ENCODE results near the gene EIF4E2. TPM values are rescaled to one million over a fixed set of nuclear protein-coding genes. Genes with fewer than 3 reads are reported as not detected.

Gene EIF4E2
- total RNA-seq, 1 donor from 2014 or later: 112 TPM

DNA sequence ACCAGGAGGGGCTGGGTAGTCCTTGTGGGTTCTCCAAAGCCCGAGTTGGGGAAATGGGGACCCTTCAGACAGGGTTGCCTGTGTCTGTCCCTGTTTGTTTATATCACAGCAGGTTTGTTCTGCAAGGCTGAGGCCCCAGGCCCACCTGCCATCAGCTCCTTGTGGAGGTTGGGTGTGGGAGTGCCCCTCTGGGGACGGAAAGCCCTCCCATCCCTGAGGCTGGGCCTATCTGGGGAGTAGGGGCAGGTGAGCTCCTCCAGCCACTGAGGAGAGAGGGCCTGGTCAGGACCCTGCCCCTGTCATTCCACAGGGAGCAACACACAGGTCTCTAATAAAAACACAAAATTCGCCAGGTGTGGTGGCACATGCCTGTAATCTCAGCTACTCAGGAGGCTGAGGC is 59.6 kb downstream of the EIF4E2 start:
- H3K4me3 Mint-ChIP-seq (ENCODE audit: unreplicated experiment): no peak overlapping the region
- no peaks in the 10 kb centered on the region for H3K27me3 Mint-ChIP-seq (ENCODE audit: low read depth, unreplicated experiment)
- no peaks in the 10 kb centered on the region for H4K20me1 ChIP-seq (ENCODE audit: insufficient read depth, low read length)
- H3K36me3 ChIP-seq (ENCODE audit: insufficient read depth, low read length): no peaks in the 10 kb centered on the region
- FAIRE-seq: no peak
- peaks cover 7% of the 10 kb centered on the region for H3K4me1 ChIP-seq (ENCODE audit: insufficient read depth, low read length)
- no peak overlapping the region for H3K9ac ChIP-seq (ENCODE audit: low read length)
- no peak overlapping the region for H2AFZ ChIP-seq (ENCODE audit: low read depth, low read length)
- no peak overlapping the region for H3K27ac Mint-ChIP-seq (ENCODE audit: unreplicated experiment)
- H3K27ac ChIP-seq (ENCODE audit: low read depth, low read length): no peak overlapping the region
- no peaks in the 10 kb centered on the region for H3K9me3 ChIP-seq (ENCODE audit: insufficient read depth, low read depth, low read length)
- no peaks in the 10 kb centered on the region for H3K27me3 ChIP-seq (ENCODE audit: insufficient read depth, low read length)
- no peaks in the 10 kb centered on the region for H3K9me3 Mint-ChIP-seq (ENCODE audit: unreplicated experiment)
- H3K79me2 ChIP-seq (ENCODE audit: insufficient read depth, low read length): no peaks in the 10 kb centered on the region
- H3K36me3 Mint-ChIP-seq (ENCODE audit: low read depth, unreplicated experiment): no peaks in the 10 kb centered on the region
- no peak overlapping the region for H3K4me3 ChIP-seq (ENCODE audit: insufficient read depth, low read depth, low read length)
- no peaks in the 10 kb centered on the region for H3K4me1 Mint-ChIP-seq (ENCODE audit: low read depth, unreplicated experiment)
- H3K4me2 ChIP-seq (ENCODE audit: low read length): no peak overlapping the region
- no peak for DNase-seq (ENCODE audit: low read depth)
- no peak for TF ChIP-seq EZH2 (IDR thresholded peaks at IDR 0.05; ENCODE audit: insufficient read depth, low read length)
- TF ChIP-seq, protein P1, sequence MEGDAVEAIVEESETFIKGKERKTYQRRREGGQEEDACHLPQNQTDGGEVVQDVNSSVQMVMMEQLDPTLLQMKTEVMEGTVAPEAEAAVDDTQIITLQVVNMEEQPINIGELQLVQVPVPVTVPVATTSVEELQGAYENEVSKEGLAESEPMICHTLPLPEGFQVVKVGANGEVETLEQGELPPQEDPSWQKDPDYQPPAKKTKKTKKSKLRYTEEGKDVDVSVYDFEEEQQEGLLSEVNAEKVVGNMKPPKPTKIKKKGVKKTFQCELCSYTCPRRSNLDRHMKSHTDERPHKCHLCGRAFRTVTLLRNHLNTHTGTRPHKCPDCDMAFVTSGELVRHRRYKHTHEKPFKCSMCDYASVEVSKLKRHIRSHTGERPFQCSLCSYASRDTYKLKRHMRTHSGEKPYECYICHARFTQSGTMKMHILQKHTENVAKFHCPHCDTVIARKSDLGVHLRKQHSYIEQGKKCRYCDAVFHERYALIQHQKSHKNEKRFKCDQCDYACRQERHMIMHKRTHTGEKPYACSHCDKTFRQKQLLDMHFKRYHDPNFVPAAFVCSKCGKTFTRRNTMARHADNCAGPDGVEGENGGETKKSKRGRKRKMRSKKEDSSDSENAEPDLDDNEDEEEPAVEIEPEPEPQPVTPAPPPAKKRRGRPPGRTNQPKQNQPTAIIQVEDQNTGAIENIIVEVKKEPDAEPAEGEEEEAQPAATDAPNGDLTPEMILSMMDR (IDR thresholded peaks at IDR 0.05; ENCODE audit: insufficient read depth, low read depth, low read length): no peak

DNA sequence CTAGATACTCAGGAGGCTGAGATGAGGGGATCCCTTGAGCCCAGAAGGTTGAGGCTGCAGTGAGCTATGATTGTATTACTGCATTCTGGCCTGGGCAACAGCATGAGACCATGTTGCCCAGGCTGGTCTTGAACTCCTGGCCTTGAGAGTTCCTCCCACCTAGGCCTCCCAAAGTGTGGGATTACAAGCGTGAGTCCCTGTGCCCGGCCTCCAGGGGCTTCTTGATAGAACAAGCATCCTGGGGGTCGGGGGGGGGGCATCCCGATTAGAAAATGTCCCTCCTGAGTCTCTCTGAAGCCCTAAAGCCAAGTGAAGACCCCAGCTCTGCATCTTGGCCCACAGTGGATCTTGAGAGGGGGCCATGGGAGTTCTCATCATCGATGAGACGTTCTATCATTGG is 60.6 kb downstream of the EIF4E2 start:
- Mint-ChIP-seq H3K4me1 (ENCODE audit: low read depth, unreplicated experiment) (no peaks in the 10 kb centered on the region), H3K27ac (ENCODE audit: unreplicated experiment) (no peak overlapping the region), H3K27me3 (ENCODE audit: low read depth, unreplicated experiment) (no peaks in the 10 kb centered on the region), H3K36me3 (ENCODE audit: low read depth, unreplicated experiment) (no peaks in the 10 kb centered on the region), H3K9me3 (ENCODE audit: unreplicated experiment) (no peaks in the 10 kb centered on the region), H3K4me3 (ENCODE audit: unreplicated experiment) (no peak overlapping the region)
- FAIRE-seq: no peak
- no peak overlapping the region for H3K4me2 ChIP-seq (ENCODE audit: low read length)
- H3K79me2 ChIP-seq (ENCODE audit: insufficient read depth, low read length): no peaks in the 10 kb centered on the region
- TF ChIP-seq, protein P1 (IDR thresholded peaks at IDR 0.05; ENCODE audit: insufficient read depth, low read depth, low read length): no peak
- TF ChIP-seq EZH2 (IDR thresholded peaks at IDR 0.05; ENCODE audit: insufficient read depth, low read length): no peak
- H3K36me3 ChIP-seq (ENCODE audit: insufficient read depth, low read length): no peaks in the 10 kb centered on the region
- no peaks in the 10 kb centered on the region for H3K9me3 ChIP-seq (ENCODE audit: insufficient read depth, low read depth, low read length)
- no peak overlapping the region for H3K27ac ChIP-seq (ENCODE audit: low read depth, low read length)
- H2AFZ ChIP-seq (ENCODE audit: low read depth, low read length): no peak overlapping the region
- peaks cover 7% of the 10 kb centered on the region for H3K4me1 ChIP-seq (ENCODE audit: insufficient read depth, low read length)
- no peak for DNase-seq (ENCODE audit: low read depth)
- H3K4me3 ChIP-seq (ENCODE audit: insufficient read depth, low read depth, low read length): no peak overlapping the region
- no peak overlapping the region for H3K9ac ChIP-seq (ENCODE audit: low read length)
- no peaks in the 10 kb centered on the region for H4K20me1 ChIP-seq (ENCODE audit: insufficient read depth, low read length)
- no peaks in the 10 kb centered on the region for H3K27me3 ChIP-seq (ENCODE audit: insufficient read depth, low read length)

- Histone ChIP-seq H3K4me3 (ENCODE audit: insufficient read depth, low read depth, low read length) (no peak overlapping the region), H3K36me3 (ENCODE audit: insufficient read depth, low read length) (no peaks in the 10 kb centered on the region), H3K27ac (ENCODE audit: low read depth, low read length) (no peak overlapping the region), H3K27me3 (ENCODE audit: insufficient read depth, low read length) (no peaks in the 10 kb centered on the region), H3K9me3 (ENCODE audit: insufficient read depth, low read depth, low read length) (no peaks in the 10 kb centered on the region), H3K4me1 (ENCODE audit: insufficient read depth, low read length) (peaks cover 7% of the 10 kb centered on the region), H3K79me2 (ENCODE audit: insufficient read depth, low read length) (no peaks in the 10 kb centered on the region), H2AFZ (ENCODE audit: low read depth, low read length) (no peak overlapping the region), H4K20me1 (ENCODE audit: insufficient read depth, low read length) (no peaks in the 10 kb centered on the region), H3K9ac (ENCODE audit: low read length) (no peak overlapping the region), H3K4me2 (ENCODE audit: low read length) (peak overlapping the region; percentile 4)
- Mint-ChIP-seq H3K9me3 (ENCODE audit: unreplicated experiment) (no peaks in the 10 kb centered on the region), H3K4me1 (ENCODE audit: low read depth, unreplicated experiment) (no peaks in the 10 kb centered on the region), H3K4me3 (ENCODE audit: unreplicated experiment) (no peak overlapping the region), H3K27me3 (ENCODE audit: low read depth, unreplicated experiment) (no peaks in the 10 kb centered on the region), H3K27ac (ENCODE audit: unreplicated experiment) (no peak overlapping the region), H3K36me3 (ENCODE audit: low read depth, unreplicated experiment) (no peaks in the 10 kb centered on the region)
- DNase-seq (ENCODE audit: low read depth) (peak; percentile 45), FAIRE-seq (no peak)
- TF ChIP-seq, protein P1 (IDR thresholded peaks at IDR 0.05; ENCODE audit: insufficient read depth, low read depth, low read length): peak; percentile 56
- no peak for TF ChIP-seq EZH2 (IDR thresholded peaks at IDR 0.05; ENCODE audit: insufficient read depth, low read length)
These were observed 61.2 kb downstream of the EIF4E2 start for GRCh38 chr2:232611559-232612218.

All from astrocyte (in vitro differentiated cells and primary cell).